ENCODE data around the gene ELAPOR1.
A peak's percentile ranks its signal among the peaks of the same experiment; 100 is the strongest.
"Not testable (repeated sequence)": the region's sequence is repeated elsewhere in the genome, so short reads cannot be mapped to it uniquely, and the experiment has no call there.

ELAPOR1 gene

GRCh38 chr1:109137958-109138357 lies 24.0 kb downstream of the ELAPOR1 start:
- DNase-seq: no peak

DNA sequence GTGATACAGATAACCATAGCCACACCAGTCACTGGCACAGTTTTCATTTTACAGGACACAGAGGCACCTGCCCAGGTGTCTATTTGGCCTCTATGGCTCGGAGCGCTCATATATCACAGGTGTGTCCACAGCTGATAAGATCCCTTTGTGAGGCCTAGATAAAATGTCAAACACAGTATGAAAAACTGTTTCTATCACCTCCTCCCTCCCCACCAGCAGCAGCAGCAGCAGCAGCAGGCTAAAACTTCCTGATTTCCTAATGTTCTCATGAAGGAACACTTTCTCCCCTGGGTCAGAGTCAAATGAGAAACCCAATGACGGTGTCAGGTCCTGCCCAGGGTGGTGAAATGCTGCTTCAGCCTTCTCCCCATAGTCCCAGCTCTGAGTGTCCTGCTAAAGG lies 24.4 kb downstream of the ELAPOR1 start:
- DNase-seq: no peak

- DNase-seq: no peak
Observed at GRCh38 chr1:109140392-109140791, 26.5 kb downstream of the ELAPOR1 start.

DNA sequence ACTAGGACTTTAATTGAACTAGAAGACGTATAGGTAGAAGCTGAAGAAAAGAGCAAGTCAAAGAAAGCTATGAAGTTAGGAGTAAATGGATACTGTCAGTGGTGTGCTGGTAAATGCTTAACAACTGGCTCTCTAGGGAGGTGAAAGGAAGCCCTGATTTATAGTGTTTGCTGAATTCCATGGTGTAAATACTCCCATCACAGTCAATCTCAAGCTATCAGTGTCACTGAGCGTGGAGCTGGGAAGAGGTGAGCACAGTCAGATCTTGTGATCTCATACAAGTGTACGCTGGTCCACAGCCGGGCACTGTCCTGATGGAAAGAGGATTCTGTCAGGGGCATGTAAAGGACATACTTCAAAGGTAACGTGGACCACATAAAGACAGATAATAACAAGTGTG lies 28.3 kb downstream of the ELAPOR1 start:
- no peak for DNase-seq

- DNase-seq: not testable (repeated sequence)
Observed at GRCh38 chr1:109142725-109143124, 28.8 kb downstream of the ELAPOR1 start.

GRCh38 chr1:109148987-109149561 lies 35.2 kb downstream of the ELAPOR1 start:
- DNase-seq: peak; percentile 26

DNA sequence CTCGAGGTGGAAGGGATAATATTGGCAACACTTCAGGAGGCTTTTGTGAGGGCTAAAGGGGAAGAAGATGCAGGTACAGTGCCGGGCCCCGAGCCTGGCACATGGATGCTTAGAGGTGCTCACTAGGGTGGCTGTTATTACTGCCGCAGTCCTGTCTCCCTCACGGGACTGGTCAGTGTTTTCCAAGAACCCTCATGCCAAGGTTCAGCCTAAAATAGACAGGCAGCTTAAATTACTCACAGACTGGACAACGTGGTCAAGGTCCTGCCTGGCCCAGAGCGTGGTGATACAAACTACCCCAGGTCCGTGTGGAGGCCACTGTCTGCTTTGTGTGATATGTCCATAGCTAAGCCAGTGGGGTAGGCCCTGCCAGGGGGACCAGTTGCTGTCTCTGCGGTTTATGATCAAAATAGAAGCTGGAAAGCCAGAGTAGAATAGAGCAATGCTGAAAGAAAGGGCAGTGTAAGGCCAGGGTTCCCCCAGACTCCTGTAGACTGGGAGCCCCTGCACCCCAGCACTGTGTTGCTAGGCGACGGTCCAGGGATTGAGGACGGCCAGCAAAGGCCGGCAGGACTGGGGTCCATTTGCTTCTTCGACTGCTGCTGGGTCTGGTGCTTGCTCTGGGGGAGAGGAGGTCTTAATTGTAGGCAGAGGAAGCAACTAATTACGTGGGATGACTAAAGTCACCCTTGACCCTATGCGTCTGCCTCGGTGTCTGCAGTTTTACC lies 36.1 kb downstream of the ELAPOR1 start:
- peak; percentile 9 for DNase-seq

DNA sequence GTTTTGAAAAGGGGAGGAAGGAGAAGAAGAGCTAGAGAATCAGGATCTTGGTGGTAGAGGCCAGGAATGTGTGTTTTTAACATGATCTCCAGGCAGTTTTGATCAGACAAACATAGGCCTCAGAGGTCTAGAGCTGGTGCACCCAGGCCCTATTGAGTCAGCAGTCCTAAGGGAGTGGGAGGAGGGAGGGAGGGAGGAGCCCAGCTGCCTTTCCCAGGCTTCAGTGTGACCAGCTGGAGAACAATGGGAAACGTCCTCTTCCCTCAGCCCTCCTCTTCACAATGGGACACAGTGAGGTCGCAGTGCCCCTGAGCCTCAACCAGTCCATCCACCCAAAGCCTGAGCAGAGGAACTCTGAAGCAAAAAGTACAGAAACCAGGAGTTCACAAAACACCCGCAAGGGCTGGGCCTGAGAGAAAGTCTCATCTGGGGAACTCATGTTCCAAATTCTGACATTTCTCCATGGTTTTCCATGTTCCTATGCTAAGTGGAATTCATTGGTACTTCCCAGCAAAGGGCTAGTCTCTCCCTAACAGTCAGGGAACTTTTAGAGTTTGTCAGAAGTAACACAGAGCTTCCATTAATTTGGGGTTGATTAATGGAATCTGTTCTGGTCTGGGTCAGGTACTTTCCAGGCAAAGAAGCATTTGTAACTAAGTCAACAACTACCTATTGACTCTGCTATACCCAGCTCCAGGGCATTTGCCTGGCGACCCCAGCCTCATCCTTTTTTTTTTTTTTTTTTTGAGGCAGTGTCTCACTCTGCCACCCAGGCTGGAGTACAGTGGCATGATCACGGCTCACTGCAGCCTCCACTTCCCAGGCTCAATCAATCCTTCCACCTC lies 37.5 kb downstream of the ELAPOR1 start:
- DNase-seq: peak; percentile 34

DNA sequence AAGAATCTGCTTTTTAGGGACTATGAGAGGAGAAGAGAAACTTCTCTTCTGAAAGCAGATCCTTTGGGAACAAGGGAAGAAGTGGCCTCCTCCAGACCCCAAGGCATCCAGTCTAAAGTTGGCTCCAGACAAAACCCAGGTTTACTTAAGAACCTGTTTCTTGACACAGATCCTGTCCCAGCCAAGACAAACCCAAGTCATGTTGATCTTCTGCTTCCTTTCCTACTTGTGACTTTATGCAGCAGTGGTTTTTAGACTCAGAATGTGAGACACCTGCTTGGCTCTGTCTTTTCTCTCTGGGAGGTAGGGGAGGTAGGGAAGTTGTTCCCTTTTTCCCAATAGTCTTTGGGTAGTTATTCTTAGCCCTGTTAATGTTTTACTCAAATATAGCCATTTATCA lies 38.3 kb downstream of the ELAPOR1 start:
- no peak for DNase-seq

GRCh38 chr1:109156916-109157385 lies 43.0 kb downstream of the ELAPOR1 start:
- no peak for DNase-seq

DNA sequence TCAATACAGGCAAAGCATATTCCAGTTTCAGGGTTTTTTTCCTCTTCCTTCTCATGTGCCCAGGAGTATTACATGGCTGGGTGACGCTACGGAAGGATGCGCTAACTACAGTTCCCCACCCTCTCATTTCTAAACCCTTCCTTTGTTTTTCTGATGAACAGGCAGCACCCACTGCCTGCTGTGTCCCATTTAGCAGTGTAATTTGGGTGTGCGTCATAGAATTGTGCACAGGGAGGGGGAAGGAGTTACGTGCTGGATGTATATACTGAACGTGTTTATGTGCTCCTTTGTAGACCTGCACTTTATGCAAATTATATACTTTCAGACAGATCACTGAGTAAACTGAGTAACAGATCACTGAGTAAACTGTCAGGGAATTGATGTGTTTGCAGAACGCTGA lies 44.5 kb downstream of the ELAPOR1 start:
- no peak for DNase-seq

GRCh38 chr1:109159326-109159725 lies 45.4 kb downstream of the ELAPOR1 start:
- DNase-seq: no peak

DNA sequence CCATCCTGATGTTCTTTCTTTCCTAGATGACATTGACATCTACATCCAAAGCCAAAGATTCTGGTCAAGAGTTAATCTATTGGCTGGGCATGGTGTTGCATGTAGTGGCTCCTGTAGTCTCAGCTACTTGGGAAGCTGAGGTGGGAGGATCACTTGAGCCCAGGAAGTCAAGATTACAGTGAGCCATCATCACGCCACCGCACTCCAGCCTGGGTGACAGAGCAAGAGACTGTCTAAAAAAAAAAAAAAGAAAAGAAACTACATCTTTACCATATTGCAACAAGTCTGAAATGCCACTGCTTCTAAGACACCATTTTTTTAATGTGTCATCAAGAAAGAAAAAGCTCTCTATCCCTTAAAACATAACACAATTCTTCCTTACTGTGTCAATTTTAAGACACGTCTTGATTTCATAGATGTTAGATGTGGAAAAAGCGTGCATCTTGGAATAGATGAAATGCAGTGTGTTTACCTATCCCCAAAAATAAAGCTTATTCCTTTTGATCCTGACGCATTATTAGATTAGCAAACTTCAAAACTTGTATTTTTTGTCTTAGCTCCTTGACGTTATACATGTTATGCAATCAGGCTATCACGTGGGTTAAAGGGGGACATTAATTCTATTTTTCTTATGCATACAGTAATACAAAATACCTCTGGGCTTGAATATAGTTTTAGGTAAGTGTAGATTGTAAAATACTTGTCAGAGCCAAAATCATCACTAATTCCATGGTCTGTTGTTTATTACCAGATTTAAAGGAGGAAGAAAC lies 46.3 kb downstream of the ELAPOR1 start:
- DNase-seq: no peak

- no peak for DNase-seq
Observed at GRCh38 chr1:109161858-109162606, 48.1 kb downstream of the ELAPOR1 start.

GRCh38 chr1:109162626-109163025 lies 48.7 kb downstream of the ELAPOR1 start:
- DNase-seq: no peak

- DNase-seq: no peak
Observed at GRCh38 chr1:109163551-109163950, 49.6 kb downstream of the ELAPOR1 start.

All from NCI-H1092 treated with DMSO at 0.1 percent for 48 hours (cell line).